Bronchial epithelial cell (primary cell): ENCODE data around the gene SHC3. TPM values are rescaled to one million over a fixed set of nuclear protein-coding genes. Genes with fewer than 3 reads are reported as not detected.

Experiments
- DNase-seq: peaks from one replicate; pipeline ENCODE4 v3.0.0-alpha.2; 2010; ENCODE audit warnings: low read depth
- FAIRE-seq: peaks from 2 replicates; lab custom pipeline; 2011; peaks lifted over from hg19 to GRCh38; lab: Jason Lieb, UNC
- H3K27me3 ChIP-seq: 2 replicates; pipeline ENCODE4 v1.5.1; 2011; ENCODE audit warnings: low read length; ENCODE audit not compliant: control insufficient read depth, insufficient read depth
- H3K36me3 ChIP-seq: 2 replicates; pipeline ENCODE4 v1.5.1; 2011; ENCODE audit warnings: low read length; ENCODE audit not compliant: control insufficient read depth, insufficient read depth
- H3K4me3 ChIP-seq: 2 replicates; pipeline ENCODE4 v1.5.1; 2011; ENCODE audit warnings: mild to moderate bottlenecking, low read depth, low read length, control low read depth
- total RNA-seq: library from RNA; depleted of rRNA; stranded (reverse); fragments of >200 nt; gene quantifications from 2 replicates; pipeline ENCODE4 v1.2.1, GENCODE V29; 2014
- TF ChIP-seq, protein P1 (sequence below): IDR thresholded peaks from 2 replicates; pipeline ENCODE4 v1.5.1; 2011; ENCODE audit warnings: mild to moderate bottlenecking, moderate library complexity, low read length, control low read depth, inconsistent platforms; ENCODE audit not compliant: insufficient read depth, severe bottlenecking

Gene SHC3
- total RNA-seq, 1 donor from 2014 or later, result 0.26 TPM

- Histone ChIP-seq H3K27me3 (no peaks in the 10 kb centered on the region), H3K36me3 (no peaks in the 10 kb centered on the region), H3K4me3 (no peak overlapping the region)
- TF ChIP-seq, protein P1, sequence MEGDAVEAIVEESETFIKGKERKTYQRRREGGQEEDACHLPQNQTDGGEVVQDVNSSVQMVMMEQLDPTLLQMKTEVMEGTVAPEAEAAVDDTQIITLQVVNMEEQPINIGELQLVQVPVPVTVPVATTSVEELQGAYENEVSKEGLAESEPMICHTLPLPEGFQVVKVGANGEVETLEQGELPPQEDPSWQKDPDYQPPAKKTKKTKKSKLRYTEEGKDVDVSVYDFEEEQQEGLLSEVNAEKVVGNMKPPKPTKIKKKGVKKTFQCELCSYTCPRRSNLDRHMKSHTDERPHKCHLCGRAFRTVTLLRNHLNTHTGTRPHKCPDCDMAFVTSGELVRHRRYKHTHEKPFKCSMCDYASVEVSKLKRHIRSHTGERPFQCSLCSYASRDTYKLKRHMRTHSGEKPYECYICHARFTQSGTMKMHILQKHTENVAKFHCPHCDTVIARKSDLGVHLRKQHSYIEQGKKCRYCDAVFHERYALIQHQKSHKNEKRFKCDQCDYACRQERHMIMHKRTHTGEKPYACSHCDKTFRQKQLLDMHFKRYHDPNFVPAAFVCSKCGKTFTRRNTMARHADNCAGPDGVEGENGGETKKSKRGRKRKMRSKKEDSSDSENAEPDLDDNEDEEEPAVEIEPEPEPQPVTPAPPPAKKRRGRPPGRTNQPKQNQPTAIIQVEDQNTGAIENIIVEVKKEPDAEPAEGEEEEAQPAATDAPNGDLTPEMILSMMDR, result no peak
- no peak for DNase-seq
- FAIRE-seq, result no peak
Measured at GRCh38 chr9:88993871-88994460, 184.7 kb downstream of the SHC3 start.

DNA sequence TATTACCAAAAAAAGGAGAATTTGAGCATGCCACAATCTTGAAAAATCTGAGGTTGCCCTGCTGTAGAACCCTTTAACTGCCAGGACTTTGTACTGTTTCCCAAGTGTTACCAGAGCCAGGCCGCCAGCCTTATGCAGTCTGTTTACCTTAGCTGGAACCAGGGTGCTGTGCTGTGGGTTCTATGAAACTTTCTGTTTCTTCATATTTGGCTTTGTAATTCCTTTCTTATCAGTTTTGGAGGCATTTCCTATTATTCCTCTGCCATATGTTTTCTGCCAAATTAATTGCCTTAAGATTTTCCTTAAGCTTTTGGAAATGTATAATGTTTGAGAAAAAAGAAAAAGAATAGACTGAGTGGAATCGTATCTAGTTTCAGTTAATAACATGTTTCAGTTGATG is 185.3 kb downstream of the SHC3 start:
- no peak for FAIRE-seq

GRCh38 chr9:88992556-88992955 is 186.1 kb downstream of the SHC3 start:
- TF ChIP-seq, protein P1, result no peak
- DNase-seq, result no peak
- Histone ChIP-seq H3K36me3 (no peaks in the 10 kb centered on the region), H3K27me3 (no peaks in the 10 kb centered on the region), H3K4me3 (no peak overlapping the region)
- no peak for FAIRE-seq

More for the DNA sequence above, 185.3 kb downstream of the SHC3 start:
- no peaks in the 10 kb centered on the region for H3K36me3 ChIP-seq
- no peak for DNase-seq
- H3K27me3 ChIP-seq, result no peaks in the 10 kb centered on the region
- H3K4me3 ChIP-seq, result no peak overlapping the region
- TF ChIP-seq, protein P1, result no peak

DNA sequence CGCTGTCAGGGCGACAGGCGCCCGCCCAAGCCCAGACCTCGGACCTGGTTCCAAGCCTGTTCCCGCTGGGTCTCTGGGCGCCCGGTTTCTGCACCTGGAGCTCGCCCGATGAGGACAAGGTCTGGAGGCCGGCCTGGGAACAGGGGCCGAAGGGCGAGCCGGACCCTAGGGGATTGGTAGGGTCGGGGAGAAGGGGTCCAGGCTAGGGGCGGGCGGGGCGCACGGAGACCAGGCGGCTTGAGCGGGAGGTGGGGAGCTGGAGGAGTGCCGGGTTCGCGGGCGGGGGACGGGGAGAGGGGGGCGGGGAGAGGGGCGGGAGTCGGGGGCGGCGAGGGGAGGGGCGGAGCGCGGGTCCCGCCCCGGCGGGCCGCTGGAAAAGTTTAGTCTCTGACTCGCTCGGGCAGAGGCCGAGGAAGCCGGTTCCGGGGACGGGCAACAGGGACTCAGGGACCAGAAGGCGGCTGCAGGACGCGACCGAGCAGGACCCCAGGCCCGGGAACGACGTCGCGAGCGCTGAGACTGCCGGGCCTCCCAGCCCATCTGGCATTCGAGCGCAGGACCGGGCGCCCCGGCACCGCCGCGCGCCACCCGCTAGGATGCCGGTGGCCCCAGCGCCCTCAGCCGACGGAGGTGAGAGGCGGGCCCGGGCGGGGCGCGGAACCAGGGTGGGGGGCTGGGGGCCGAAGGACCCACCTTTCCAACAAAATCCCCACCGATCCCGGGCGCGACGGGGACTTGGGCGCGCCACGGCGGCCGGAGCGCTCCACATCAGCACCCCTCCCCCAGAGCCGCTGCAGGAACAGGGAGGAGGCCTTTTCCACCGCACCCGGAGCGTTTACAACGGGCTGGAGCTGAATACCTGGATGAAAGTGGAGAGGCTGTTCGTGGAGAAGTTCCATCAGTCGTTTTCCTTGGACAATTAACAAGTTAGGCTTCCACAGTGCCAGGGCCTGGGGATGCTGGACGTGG is 187.3 kb downstream of the SHC3 start, which contains the start of gene S1PR3:
TSS of gene S1PR3 (plus strand) at position 403 of the 969 bp plus-strand sequence. CDS start 9,733 bp downstream, outside the sequence.
- TF ChIP-seq, protein P1, result no peak
- DNase-seq (peak; percentile 23), FAIRE-seq (no peak)
- peak within 1 kb of the TSS; percentile 49 for H3K4me3 ChIP-seq
- no peaks in the 10 kb centered on the region for H3K36me3 ChIP-seq
- H3K27me3 ChIP-seq, result no peaks in the 10 kb centered on the region

DNA sequence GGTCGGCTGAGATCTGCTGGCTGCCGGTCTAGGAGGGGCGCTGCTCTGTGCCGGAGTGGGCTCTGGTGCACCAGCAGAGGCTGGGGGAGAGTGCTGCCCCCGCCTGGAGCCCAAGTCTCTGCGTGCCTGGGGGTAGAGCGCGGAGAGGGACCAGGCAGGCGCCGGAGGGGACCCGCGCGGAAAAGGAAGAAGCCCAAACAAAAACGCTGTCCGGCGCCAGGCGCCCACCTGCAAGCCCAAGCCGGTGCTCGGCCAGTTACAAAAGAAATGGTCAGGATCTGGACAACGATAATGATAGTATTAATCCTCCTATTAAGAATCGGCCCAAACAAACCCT is 187.9 kb downstream of the SHC3 start:
- FAIRE-seq (no peak), DNase-seq (no peak)
- Histone ChIP-seq H3K27me3 (no peaks in the 10 kb centered on the region), H3K4me3 (peak overlapping the region; percentile 49), H3K36me3 (no peaks in the 10 kb centered on the region)
- TF ChIP-seq, protein P1, result no peak
